ENCODE data around the gene NUDCD2.

- TF ChIP-seq POLR2A (IDR thresholded peaks at IDR 0.05) (no peak), CTCF (IDR thresholded peaks at IDR 0.05) (no peak)
Measured at GRCh38 chr5:163478982-163479271, 19.0 kb upstream of the NUDCD2 start.
